Natural killer cell (primary cell): ENCODE data around the gene TMEM117. TPM values are rescaled to one million over a fixed set of nuclear protein-coding genes. Genes with fewer than 3 reads are reported as not detected.

Experiments
- ATAC-seq, 3 donors: fragments of 150-1000 bp in 2 of 3; fragments of 200-7000 bp in 1 of 3; cut with Tn5 transposase; 1 replicate in 1 of 3; 2 replicates in 2 of 3; pipeline ENCODE4 v1.10.0; 2021; ENCODE audit warnings: mild to moderate bottlenecking in 2 of 3, moderate library complexity in 2 of 3
- DNase-seq, 2 donors: peaks; one replicate each; pipeline versions ENCODE4 v3.0.0 to v3.0.0-alpha.2; 2013 to 2021; ENCODE audit warnings: mixed read lengths in 1 of 2
- H3K27ac ChIP-seq: one replicate; pipeline ENCODE4 v1.5.1; 2013; ENCODE audit warnings: mild to moderate bottlenecking, low read length
- H3K27me3 ChIP-seq: one replicate; pipeline ENCODE4 v1.6.1; 2013; ENCODE audit warnings: low read length; ENCODE audit not compliant: control insufficient read depth, insufficient read depth
- H3K36me3 ChIP-seq: one replicate; pipeline ENCODE4 v1.6.1; 2013; ENCODE audit warnings: low read length; ENCODE audit not compliant: control insufficient read depth, insufficient read depth
- H3K4me1 ChIP-seq: one replicate; pipeline ENCODE4 v1.6.1; 2013; ENCODE audit warnings: low read length; ENCODE audit not compliant: control insufficient read depth, insufficient read depth
- H3K4me3 ChIP-seq: one replicate; pipeline ENCODE4 v1.5.1; 2013; ENCODE audit warnings: low read length
- H3K9me3 ChIP-seq: one replicate; pipeline ENCODE4 v1.6.1; 2013; ENCODE audit warnings: low read length; ENCODE audit not compliant: control insufficient read depth, insufficient read depth
- H3K27ac Mint-ChIP-seq, 2 donors: one replicate each; pipeline ENCODE4 v1.8.0; 2022; ENCODE audit warnings: mild to moderate bottlenecking in 2 of 2, mixed read lengths in 2 of 2, moderate library complexity in 1 of 2
- H3K27me3 Mint-ChIP-seq, 2 donors: one replicate each; pipeline ENCODE4 v1.8.0; 2022; ENCODE audit warnings: low read depth in 2 of 2, mixed read lengths in 2 of 2
- H3K36me3 Mint-ChIP-seq: one replicate; pipeline ENCODE4 v1.8.0; 2022; ENCODE audit warnings: mixed read lengths
- H3K4me1 Mint-ChIP-seq, 2 donors: one replicate each; pipeline ENCODE4 v1.8.0; 2022; ENCODE audit warnings: mixed read lengths in 2 of 2
- H3K4me3 Mint-ChIP-seq: one replicate; pipeline ENCODE4 v1.8.0; 2022; ENCODE audit warnings: mild to moderate bottlenecking, moderate library complexity, mixed read lengths
- H3K9me3 Mint-ChIP-seq, 2 donors: one replicate each; pipeline ENCODE4 v1.8.0; 2022; ENCODE audit warnings: mixed read lengths in 2 of 2
- CTCF ChIP-seq: fragments of 200-600 bp; IDR thresholded peaks from one replicate; pipeline ENCODE4 v1.8.0; 2022; ENCODE audit warnings: antibody characterized with exemption
- WGBS: methylation state at CpG from one replicate; pipeline ENCODE4 v1.1.7; 2013; ENCODE audit warnings: missing lambda C conversion rate; ENCODE audit not compliant: insufficient coverage; 5-methylcytosine and 5-hydroxymethylcytosine counted together
- intact Hi-C: fragments of 100-400 bp; cut with micrococcal nuclease; formaldehyde crosslinking; loops from one replicate; pipeline ENCODE4 v1.14.2; 2022
- total RNA-seq, 4 donors: library from RNA; stranded (reverse); fragments of 120-200 nt in 1 of 4; gene quantifications; one replicate each; pipeline versions ENCODE4 v1.2.3 to v1.2.4, GENCODE V29; 2013 to 2022

TMEM117 gene
- total RNA-seq, 3 donors from 2014 or later (not counting 1 experiment from before 2014, with no cell fraction given): 7.1 to 8.1 (median 7.9) TPM

DNA sequence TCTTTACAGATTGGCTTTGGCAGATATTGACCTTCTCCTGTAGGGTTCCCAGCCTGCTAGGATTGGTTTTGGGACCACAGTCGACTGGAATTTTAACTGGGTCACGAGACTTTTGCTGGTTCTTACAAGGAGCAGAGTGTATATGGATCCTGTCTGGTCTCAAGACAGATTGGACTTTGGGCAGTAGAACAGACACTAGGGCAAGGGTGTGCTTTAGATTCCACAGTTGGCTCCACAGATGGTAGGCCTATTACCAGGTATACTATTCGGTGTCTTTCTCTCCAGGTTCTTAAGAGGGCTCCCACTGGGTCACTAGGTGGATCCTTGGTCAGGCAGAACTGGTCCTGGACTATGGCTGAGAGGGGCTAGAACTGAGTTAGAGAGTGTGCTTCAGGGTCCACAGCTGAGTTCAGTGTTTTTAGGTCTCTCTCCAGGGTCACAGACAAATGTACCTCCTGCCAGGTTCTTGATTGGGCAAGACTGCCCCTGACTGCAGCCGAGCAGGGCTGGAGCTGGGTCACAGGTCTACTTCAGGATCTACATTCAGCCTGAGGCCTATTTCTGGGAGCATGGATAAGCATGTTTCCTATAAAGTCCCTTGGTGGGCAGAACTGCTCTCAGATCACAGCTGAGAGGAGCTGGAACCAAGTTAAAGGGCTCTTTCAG, 460.2 kb downstream of the TMEM117 start:
- intact Hi-C loops: no loop called here
- Histone ChIP-seq H3K27me3 (no peaks in the 10 kb centered on the region), H3K9me3 (peaks cover 11% of the 10 kb centered on the region), H3K36me3 (no peaks in the 10 kb centered on the region), H3K4me3 (no peak overlapping the region), H3K4me1 (no peaks in the 10 kb centered on the region), H3K27ac (no peak overlapping the region)
- ATAC-seq: no peak
- TF ChIP-seq CTCF: no peak
- peaks cover 11 to 16% of the 10 kb centered on the region in 2 donors for H3K9me3 Mint-ChIP-seq
- no peaks in the 10 kb centered on the region for H3K27me3 Mint-ChIP-seq
- H3K36me3 Mint-ChIP-seq: peaks cover 9% of the 10 kb centered on the region
- 89% methylated on average over 4 of the region's 4 CpGs for WGBS
- H3K27ac Mint-ChIP-seq: no peak overlapping the region
- no peak overlapping the region for H3K4me3 Mint-ChIP-seq
- H3K4me1 Mint-ChIP-seq: no peaks in the 10 kb centered on the region
- DNase-seq: no peak

DNA sequence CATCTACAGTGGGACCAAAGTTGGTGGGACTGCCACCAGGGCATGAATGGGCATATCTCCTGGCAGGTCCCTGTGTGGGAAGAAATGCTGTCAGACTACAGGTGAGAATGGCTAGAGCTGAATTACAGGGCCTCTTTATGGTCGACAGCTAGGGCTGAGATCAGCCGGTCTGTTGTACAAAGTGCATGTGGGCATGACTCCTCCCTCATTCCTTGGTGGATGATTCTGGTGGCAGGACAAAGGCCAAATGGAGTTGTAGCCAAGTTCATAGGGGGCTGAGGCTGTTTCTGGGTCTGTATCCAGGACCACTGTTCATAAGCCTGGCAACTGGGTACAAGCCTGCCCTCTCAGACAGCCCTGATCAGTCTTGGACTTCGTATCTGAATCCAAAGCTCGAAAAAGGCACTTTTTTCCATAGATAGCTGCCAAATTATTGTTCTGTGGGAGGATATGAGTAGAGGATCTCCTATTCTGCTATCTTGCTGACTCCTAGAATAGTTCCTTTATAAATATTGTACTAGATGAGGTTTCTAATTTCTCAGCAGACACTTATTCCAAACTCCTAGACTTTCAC, 460.8 kb downstream of the TMEM117 start:
- Histone ChIP-seq H3K9me3 (peaks cover 11% of the 10 kb centered on the region), H3K4me3 (no peak overlapping the region), H3K27ac (no peak overlapping the region), H3K27me3 (no peaks in the 10 kb centered on the region), H3K36me3 (no peaks in the 10 kb centered on the region), H3K4me1 (no peaks in the 10 kb centered on the region)
- Mint-ChIP-seq H3K27ac (no peak overlapping the region), H3K36me3 (peaks cover 9% of the 10 kb centered on the region), H3K9me3 (peaks cover 13 to 14% of the 10 kb centered on the region in 2 donors), H3K4me1 (no peaks in the 10 kb centered on the region), H3K4me3 (no peak overlapping the region), H3K27me3 (no peaks in the 10 kb centered on the region)
- WGBS: 96% methylated on average over 4 of the region's 4 CpGs
- DNase-seq (no peak), ATAC-seq (no peak)
- TF ChIP-seq CTCF: no peak
- intact Hi-C loops: no loop called here

DNA sequence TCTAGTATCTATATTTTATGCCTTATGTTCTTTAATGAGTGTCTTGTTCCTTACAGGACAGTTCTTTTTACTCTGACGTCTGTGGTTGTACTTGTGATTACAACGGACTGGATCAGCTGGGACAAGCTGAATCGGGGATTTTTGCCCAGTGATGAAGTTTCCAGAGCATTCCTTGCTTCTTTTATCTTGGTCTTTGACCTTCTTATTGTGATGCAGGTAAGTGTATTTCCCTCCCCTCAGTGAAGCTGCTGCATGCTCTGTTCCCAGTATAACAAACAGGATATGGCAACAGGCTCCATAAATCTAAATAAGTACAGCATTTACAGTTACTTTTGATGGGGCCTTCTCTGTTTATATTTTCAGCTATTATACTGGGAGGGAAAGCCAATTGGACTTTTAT, 463.6 kb downstream of the TMEM117 start:
- H3K4me3 Mint-ChIP-seq: no peak overlapping the region
- Histone ChIP-seq H3K27me3 (no peaks in the 10 kb centered on the region), H3K27ac (no peak overlapping the region), H3K4me1 (no peaks in the 10 kb centered on the region), H3K9me3 (peaks cover 16% of the 10 kb centered on the region), H3K36me3 (no peaks in the 10 kb centered on the region), H3K4me3 (no peak overlapping the region)
- no peak overlapping the region for H3K27ac Mint-ChIP-seq
- ATAC-seq (no peak), DNase-seq (no peak)
- no peaks in the 10 kb centered on the region for H3K27me3 Mint-ChIP-seq
- H3K9me3 Mint-ChIP-seq: peaks cover 12 to 17% of the 10 kb centered on the region in 2 donors
- peaks cover 22% of the 10 kb centered on the region for H3K36me3 Mint-ChIP-seq
- no peak for TF ChIP-seq CTCF
- 96% methylated on average over 3 of the region's 3 CpGs for WGBS
- H3K4me1 Mint-ChIP-seq: no peaks in the 10 kb centered on the region
- intact Hi-C loops: no loop called here
